GM19099 (cell line): ENCODE results near the gene ZNF616.

Source experiments
- POLR2A ChIP-seq: IDR thresholded peaks from 3 replicates; pipeline ENCODE4 v1.6.1; 2011; ENCODE audit warnings: low read depth; ENCODE audit not compliant: insufficient read length; ENCODE audit errors: extremely low read depth

ZNF616 gene

DNA sequence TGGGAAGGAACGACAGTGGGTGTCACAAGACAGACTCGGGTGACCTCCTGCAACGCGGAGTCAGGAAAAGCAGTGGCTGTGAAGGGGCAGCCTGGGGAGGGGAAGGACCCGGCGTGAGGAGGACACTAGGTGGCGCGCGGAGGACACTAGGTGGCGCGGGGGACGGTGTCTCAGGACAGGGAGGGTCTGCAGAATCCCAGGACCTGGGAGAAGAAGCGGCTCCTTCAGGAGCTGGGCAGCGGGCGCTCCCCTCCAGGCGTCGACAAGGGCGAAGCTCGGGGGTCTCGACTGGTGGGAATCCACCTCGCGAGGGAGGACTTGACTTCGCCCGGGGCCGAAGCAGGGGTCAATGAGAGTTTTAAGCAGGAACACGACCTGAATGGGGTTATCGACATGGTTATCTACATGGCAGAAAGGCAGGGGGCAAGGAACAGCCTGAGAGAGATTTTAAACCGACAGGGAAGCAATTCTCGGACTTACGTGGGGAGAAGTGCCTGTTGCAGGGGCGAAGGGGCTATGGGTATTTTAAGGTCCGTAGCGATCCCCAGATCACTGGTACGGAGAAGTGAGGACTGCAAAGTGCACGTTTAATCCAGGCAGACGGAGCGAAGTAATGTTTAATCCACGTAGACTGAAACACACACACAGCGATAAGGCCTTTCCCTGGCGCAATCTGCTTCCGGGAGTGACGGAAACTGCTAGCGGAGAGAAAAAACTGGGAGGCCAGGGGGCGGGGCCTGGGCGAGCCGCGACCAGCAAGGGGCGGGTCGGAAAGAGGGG lies at the start of gene ZNF616:
TSS of gene ZNF616 (minus strand) at position 687 of the 780 bp plus-strand sequence. CDS start 9,426 bp downstream, outside the sequence.
- TF ChIP-seq POLR2A: peak; percentile 75

DNA sequence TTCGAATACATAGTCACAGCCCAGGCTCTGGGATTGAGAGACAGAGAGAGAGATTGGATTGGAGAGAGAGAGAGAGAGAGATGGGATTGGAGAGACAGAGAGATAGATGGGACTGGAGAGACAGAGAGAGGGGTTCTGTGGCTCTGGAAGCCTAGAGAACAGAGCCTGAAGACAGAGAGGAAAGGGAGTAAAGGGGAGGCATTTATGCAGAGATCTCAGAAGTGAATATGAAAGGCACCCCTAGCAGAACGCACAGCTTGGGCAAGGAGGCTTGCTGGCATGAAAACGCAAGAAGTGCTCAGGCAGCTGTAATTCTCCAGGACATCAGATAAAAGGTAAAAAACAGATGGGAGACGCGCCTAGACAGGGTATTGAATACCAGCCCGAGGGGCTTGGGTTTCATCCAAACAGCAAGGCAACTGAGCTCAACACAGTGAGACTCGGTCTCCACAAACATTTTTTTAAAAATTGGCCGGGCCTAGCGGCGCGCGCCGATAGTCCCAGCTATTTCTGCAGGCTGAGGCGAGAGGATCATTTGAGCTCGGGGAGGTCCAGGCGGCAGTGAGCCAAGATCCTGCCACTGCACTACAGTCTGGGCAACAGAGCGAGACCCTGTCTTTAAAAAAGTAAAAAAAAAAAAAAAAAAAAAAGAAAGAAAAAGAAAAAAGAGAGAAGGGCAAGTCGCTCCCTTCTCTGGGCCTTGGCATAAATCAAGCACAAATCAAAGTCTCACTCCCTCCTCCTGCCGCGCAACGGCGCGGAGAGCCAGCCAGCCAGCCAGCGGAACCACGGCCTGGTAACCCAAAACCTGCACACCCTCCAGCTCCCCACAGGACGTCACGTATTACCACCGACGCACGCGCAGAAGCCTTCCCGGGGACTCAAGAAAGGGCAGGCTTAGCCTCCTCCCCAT lies 49.3 kb upstream of the ZNF616 start:
- TF ChIP-seq POLR2A: peak; percentile 76

DNA sequence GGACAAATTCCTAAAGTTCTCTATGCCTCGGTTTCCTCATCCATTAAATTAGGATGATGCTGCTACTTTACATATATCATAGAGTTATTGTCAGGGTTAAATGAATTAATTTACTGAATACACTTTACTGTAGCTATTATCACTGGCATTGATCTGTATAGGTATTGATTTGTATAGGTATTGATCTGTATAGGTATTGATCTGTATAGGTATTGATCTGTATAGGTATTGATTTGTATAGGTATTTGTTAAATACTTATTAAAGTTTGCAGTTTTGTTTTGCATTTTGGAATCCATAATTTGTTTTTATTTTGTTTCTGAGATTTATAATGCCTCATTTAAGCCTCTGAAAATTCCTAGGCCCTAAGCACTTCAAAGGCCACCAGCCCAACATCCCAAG lies 47.7 kb upstream of the ZNF616 start:
- no peak for TF ChIP-seq POLR2A

DNA sequence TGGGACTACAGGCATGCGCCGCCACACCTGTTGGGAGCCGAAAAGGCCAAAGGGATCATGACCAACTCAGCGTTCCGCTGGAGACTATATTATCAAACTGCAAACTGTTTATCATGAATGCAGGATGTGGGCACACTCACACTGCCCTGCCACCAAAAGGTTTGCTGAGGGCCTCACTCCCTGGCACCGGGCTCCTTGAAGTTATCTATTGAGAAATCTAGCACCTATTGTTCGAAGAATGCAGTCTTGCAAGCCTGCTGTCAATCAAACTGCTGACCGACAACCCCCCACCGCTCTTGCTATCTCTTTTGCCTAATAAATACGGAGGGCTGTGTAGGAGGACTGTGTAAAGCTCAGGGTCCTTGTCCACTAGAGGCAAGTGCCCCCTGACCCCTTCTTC lies 36.8 kb upstream of the ZNF616 start:
- no peak for TF ChIP-seq POLR2A

DNA sequence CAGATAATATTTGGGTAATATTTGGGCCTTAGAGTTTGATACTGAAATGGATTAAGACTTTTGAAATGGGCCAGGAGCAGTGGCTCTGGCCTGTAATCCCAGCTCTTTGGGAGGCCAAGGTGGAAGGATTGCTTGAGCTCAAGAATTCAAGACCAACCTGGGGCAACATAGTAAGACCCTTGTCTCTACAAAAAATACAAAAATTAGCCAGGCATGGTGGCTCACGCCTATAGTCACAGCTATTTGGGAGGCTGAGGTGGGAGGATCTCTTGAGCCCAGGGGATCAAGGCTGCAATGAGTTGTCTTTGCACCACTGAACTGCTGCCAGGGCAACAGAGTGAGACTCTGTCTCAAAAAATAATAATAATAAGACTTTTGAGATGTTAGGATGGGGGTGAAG lies 32.6 kb upstream of the ZNF616 start:
- TF ChIP-seq POLR2A: no peak

DNA sequence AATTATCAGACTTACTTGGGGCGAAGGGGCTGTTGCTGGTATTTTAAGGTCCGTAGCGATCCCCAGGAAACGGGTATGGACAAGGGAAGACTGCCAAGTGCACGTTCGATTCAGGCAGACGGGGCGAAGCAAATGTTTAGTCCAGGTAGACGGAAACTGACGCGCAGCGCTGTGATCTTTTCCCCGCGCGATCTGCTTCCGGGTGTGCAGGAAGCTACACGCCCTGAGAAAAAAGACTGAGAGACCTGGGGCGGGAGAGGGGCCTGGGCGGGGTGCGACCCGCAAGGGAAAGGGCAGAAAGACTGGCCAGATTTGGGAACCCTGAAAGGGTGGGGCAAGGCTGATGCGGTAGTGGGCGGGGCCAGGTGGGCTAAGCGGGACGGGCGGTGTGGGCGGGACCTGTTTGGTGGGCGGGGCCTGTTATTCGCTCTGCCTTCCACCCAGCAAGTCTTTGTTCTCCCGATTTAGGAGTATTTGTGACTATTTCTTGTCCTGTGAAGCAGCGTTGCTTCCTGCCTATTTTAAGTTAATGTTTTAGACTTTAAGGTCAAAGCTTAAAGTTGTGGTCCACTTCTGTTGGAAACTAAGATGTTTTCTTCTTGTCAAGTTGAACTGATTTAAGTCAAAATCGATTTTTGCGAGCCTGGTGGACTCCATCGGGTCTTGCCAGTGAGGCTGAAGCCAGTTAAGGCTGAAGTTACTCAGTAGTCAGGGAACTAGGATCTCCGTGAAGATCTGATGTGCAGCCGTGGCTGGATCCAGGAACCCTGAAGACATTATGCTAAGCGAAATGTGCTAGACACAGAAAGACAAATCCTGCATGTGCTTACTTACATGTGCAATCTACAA lies 31.8 kb upstream of the ZNF616 start, which contains the start of gene ZNF836:
TSS of gene ZNF836 (minus strand) at position 301 of the 849 bp plus-strand sequence. CDS start 3,549 bp downstream, outside the sequence.
- peak; percentile 65 for TF ChIP-seq POLR2A

DNA sequence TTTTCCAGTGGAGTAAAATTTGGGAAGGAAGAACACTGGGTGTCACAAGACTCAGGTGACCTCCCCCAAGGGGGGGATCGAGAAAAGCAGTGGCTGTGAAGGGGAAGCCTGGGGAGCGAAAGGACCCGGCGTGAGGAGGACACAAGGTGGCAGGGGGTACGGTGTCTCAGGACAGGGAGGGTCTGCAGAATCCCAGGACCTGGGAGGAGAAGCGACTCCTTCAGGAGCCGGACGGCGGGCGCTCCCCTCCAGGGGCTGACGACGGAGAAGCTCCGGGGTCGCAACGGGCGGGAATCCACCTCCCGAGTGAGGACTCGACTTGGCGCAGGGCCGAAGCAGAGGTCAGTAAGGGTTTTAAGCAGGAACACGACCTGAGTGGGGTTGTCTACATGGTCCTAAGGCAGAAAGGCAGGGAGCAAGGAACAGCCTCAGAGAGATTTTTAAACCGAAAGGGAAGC lies 31.2 kb upstream of the ZNF616 start:
- TF ChIP-seq POLR2A: no peak

DNA sequence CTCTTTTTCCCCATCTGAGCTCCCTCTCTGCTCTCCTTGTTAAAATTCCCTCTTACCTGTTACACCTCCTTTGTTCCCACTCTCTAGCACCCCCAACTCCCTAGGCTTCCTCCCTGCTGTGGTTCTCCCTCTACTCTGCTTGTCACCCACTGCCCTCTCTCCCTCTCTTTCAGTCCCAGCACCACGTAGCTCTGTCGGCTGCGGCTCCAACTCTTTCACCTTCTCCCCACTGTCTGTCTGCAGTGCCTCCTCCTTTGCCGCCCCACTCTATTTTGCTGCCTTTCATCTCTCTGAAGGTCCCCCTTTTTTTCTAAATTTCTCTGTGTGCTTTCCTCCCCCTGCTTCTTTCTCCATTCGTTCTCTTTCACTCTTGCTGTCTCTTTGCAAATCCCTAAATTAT lies 30.6 kb upstream of the ZNF616 start:
- no peak for TF ChIP-seq POLR2A

DNA sequence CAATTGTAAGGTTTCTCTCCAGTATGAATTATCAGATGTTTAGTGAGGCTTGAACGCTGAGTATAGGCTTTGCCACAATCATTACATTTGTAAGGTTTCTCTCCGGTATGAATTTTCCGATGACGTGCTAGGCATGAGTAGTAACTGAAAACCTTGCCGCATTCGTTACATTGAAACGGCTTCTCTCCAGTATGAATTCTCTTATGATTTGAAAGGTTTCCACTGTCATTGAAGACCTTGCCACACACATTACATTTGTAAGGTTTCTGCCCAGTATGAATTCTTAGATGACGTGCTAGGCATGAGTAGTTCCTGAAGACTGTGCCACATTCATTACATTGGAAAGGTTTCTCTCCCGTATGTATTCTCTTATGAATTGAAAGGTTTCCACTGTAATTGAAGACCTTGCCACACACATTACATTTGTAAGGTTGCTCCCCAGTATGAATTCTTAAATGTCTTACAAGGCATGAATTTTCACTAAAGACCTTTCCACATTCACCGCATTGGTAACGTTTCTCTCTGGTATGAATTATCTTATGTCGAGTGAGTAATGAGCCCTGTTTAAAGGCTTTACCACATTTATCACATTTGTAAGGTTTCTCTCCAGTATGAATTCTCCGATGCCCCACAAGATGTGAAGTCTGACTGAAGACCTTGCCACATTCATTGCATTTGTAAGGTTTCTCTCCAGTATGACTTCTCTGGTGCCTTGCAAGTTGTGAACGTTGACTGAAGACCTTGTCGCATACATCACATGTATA lies 16.0 kb upstream of the ZNF616 start:
- no peak for TF ChIP-seq POLR2A

DNA sequence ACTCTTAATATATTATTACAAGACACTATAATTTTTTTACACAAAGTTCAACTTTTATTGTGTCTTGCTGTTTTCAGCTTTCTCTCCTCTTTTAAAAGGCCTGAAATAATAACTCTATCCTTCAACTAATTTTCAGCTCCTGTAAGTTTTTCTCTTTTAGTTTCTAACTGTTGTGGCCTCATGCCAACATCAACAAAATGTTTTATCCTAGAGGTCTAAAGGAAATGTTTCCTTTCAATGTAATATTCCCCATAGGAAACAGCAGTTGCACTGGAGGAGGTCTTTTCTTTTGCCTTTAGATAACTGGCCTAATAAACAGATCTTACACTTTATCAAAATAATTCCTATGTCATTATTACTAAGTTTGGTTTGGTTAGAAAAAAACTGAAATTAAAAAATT lies 8.5 kb upstream of the ZNF616 start:
- TF ChIP-seq POLR2A: no peak

DNA sequence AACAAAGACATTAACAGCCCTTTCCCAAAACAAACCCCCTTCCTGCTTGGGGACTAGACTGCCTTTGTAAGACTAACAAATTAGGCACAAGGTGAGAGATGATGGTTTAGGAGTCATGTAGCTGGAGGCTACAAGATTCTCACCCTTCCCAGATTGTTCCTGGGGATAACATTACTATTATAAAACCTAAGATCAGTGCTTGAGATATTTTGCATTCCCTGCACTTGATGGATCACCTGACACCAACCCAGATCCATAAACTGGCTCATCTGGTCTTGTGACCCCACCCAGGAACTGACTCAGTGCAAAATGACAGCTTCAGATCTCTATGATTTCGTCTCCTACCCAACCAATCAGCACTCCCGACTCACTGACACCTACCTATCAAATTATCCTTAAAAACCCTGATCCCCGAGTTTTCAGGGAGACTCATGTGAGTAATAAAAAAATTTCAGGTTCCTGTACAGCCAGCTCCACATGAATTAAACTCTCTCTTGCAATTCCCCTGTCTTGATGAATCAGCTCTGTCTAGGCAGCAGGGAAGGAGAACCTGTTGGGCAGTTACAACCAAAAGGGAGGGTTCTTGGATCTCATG lies 2.4 kb upstream of the ZNF616 start:
- no peak for TF ChIP-seq POLR2A

DNA sequence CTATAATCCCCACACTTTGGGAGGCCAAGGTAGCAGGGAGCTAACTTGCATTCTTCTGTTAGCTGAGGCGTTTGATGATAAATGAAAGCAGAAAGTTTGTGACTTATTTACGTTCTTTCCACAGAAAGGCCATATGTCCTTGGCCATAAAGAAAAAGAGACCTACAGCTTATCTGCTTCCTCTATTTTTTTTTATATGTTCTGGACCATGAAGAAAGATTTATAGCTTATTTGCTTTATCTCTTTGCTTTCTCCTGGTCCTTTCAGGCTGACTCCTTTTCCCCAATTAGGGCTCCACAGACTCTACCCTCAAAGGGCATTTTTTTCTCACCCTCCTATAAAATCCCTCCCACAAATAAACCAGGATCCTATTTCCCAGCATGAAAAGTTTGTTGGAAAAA lies 1.5 kb upstream of the ZNF616 start:
- TF ChIP-seq POLR2A: no peak

DNA sequence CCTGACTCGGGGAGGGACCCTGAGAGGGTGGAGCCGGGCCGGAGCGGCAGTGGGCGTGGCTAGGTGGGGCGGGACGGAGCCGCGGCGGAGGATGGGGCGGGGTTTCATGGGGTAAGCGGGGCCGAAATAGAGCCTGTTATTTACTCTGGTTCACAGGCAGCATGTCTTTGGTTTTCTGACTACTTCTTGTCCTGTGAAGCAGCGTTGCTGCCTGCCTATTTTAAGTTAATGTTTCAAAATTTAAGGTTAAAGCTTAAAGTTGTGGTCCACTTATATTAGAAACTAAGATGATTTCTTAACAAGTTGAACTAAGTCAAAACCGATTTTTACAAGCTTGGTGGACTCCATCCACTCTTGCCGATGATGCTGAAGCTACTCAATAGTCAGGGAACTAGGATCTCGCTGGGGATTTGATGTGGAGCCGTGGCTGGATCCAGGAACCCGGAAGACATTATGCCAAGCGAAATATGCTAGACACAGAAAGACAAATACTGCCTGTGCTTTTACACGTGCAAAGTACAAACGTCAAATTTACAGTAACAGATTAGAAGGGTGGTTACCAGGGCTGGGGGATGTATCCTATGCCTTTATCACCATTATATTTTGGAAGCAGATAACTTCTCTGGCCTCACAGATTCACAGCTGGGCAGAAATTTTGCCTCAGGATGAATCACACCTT lies 433 bp upstream of the ZNF616 start:
- no peak for TF ChIP-seq POLR2A
